DOHH2 (cell line): ENCODE data around the gene DCLK2.

Experiments used
- H3F3A ChIP-seq: fragments of 200-600 bp; sonication (generic), shearing (Covaris generic); 2 replicates; pipeline ENCODE4 v1.6.0; 2016; ENCODE audit warnings: antibody characterized with exemption, mild to moderate bottlenecking; ENCODE audit not compliant: control insufficient read depth, insufficient read depth
- H3K27ac ChIP-seq: fragments of 200-600 bp; sonication (generic); 2 replicates; pipeline ENCODE4 v1.5.1; 2014; ENCODE audit warnings: low read depth, mild to moderate bottlenecking, low read length, moderate library complexity
- H3K27me3 ChIP-seq: fragments of 200-600 bp; sonication (generic); 2 replicates; pipeline ENCODE4 v1.6.1; 2014; ENCODE audit warnings: mild to moderate bottlenecking, low read length, mixed read lengths; ENCODE audit not compliant: control insufficient read depth
- H3K36me3 ChIP-seq: fragments of 200-600 bp; sonication (generic); 2 replicates; pipeline ENCODE4 v1.6.1; 2014; ENCODE audit warnings: mild to moderate bottlenecking, low read length, moderate library complexity, mixed read lengths; ENCODE audit not compliant: control insufficient read depth
- H3K4me1 ChIP-seq: fragments of 200-600 bp; sonication (generic); 2 replicates; pipeline ENCODE4 v1.6.1; 2014; ENCODE audit warnings: mild to moderate bottlenecking, low read length, mixed read lengths; ENCODE audit not compliant: control insufficient read depth
- H3K4me2 ChIP-seq: fragments of 200-600 bp; sonication (generic); 2 replicates; pipeline ENCODE4 v1.6.0; 2014; ENCODE audit warnings: mild to moderate bottlenecking, low read length, moderate library complexity
- H3K4me3 ChIP-seq: fragments of 200-600 bp; sonication (generic); 2 replicates; pipeline ENCODE4 v1.5.1; 2014; ENCODE audit warnings: mild to moderate bottlenecking, low read length, mixed read lengths
- H3K79me2 ChIP-seq: fragments of 200-600 bp; sonication (generic); 2 replicates; pipeline ENCODE4 v1.6.1; 2014; ENCODE audit warnings: mild to moderate bottlenecking, low read length, mixed read lengths; ENCODE audit not compliant: control insufficient read depth
- H3K9me2 ChIP-seq: fragments of 200-600 bp; sonication (generic); replicated peaks from 2 replicates; pipeline ENCODE4 v1.6.1; 2014; ENCODE audit warnings: mild to moderate bottlenecking, low read length, mixed read lengths; ENCODE audit not compliant: control insufficient read depth
- H3K9me3 ChIP-seq: fragments of 200-600 bp; sonication (generic); 2 replicates; pipeline ENCODE4 v1.6.1; 2014; ENCODE audit warnings: antibody characterized with exemption, low read length, mixed read lengths; ENCODE audit not compliant: control insufficient read depth, insufficient read depth
- H4K20me1 ChIP-seq: fragments of 200-600 bp; sonication (generic); 2 replicates; pipeline ENCODE4 v1.6.0; 2014; ENCODE audit warnings: low read depth, mild to moderate bottlenecking, antibody characterized with exemption, low read length, moderate library complexity; ENCODE audit not compliant: control insufficient read depth, insufficient read depth
- CTCF ChIP-seq: fragments of 200-600 bp; sonication (generic); IDR thresholded peaks from one replicate; pipeline ENCODE4 v1.5.1; 2014; ENCODE audit warnings: antibody characterized with exemption, mild to moderate bottlenecking, low read depth, low read length; ENCODE audit not compliant: poor library complexity, severe bottlenecking
- EZH2phosphoT487 ChIP-seq: fragments of 200-600 bp; sonication (generic); IDR thresholded peaks from 2 replicates; pipeline ENCODE4 v1.6.1; 2017; ENCODE audit warnings: borderline replicate concordance, mild to moderate bottlenecking, antibody characterized with exemption, low read length, moderate library complexity, mixed read lengths

The DCLK2 gene

GRCh38 chr4:150117629-150118028, 39.4 kb downstream of the DCLK2 start:
- Histone ChIP-seq H3K79me2 (no peaks in the 10 kb centered on the region), H3K4me1 (no peaks in the 10 kb centered on the region), H3K27ac (no peak overlapping the region), H3K9me3 (no peaks in the 10 kb centered on the region), H3K4me2 (no peak overlapping the region), H3K27me3 (no peaks in the 10 kb centered on the region), H3F3A (no peaks in the 10 kb centered on the region), H3K9me2 (no peaks in the 10 kb centered on the region), H4K20me1 (no peaks in the 10 kb centered on the region), H3K36me3 (no peaks in the 10 kb centered on the region), H3K4me3 (no peak overlapping the region)
- no peak for TF ChIP-seq EZH2phosphoT487
- TF ChIP-seq CTCF: no peak

- no peaks in the 10 kb centered on the region for H3F3A ChIP-seq
- H3K9me3 ChIP-seq: no peaks in the 10 kb centered on the region
- H3K4me2 ChIP-seq: no peak overlapping the region
- no peak for TF ChIP-seq EZH2phosphoT487
- TF ChIP-seq CTCF: no peak
- H3K79me2 ChIP-seq: no peaks in the 10 kb centered on the region
- no peak overlapping the region for H3K27ac ChIP-seq
- H3K9me2 ChIP-seq: no peaks in the 10 kb centered on the region
- H3K4me1 ChIP-seq: no peaks in the 10 kb centered on the region
- H3K36me3 ChIP-seq: no peaks in the 10 kb centered on the region
- H4K20me1 ChIP-seq: no peaks in the 10 kb centered on the region
- no peak overlapping the region for H3K4me3 ChIP-seq
- no peaks in the 10 kb centered on the region for H3K27me3 ChIP-seq
These were observed 41.2 kb downstream of the DCLK2 start for GRCh38 chr4:150119492-150119891.

- Histone ChIP-seq H3K4me1 (peaks cover 4% of the 10 kb centered on the region), H3K27me3 (no peaks in the 10 kb centered on the region), H4K20me1 (no peaks in the 10 kb centered on the region), H3K4me2 (no peak overlapping the region), H3K9me3 (no peaks in the 10 kb centered on the region), H3F3A (no peaks in the 10 kb centered on the region), H3K27ac (no peak overlapping the region), H3K79me2 (no peaks in the 10 kb centered on the region), H3K9me2 (no peaks in the 10 kb centered on the region), H3K36me3 (no peaks in the 10 kb centered on the region), H3K4me3 (no peak overlapping the region)
- TF ChIP-seq CTCF: no peak
- no peak for TF ChIP-seq EZH2phosphoT487
These were observed 44.8 kb downstream of the DCLK2 start for GRCh38 chr4:150123087-150123486.
